Body of pancreas (tissue), 4 donors: ENCODE results near the gene FASTKD1.

Experiments used
- POLR2A ChIP-seq, 3 donors: fragments of 450-650 bp; IDR thresholded peaks; one replicate each; pipeline ENCODE4 v1.6.1; 2016; ENCODE audit warnings: antibody characterized with exemption in 3 of 3, mild to moderate bottlenecking in 2 of 3
- TF ChIP-seq, protein P1 (sequence below), 7 experiments: fragments of 450-650 bp in 4 of 7; fragments of 200-600 bp in 3 of 7; sonication (generic) in 3 of 7; IDR thresholded peaks; one replicate each; pipeline ENCODE4 v1.5.1; 2016 to 2019; ENCODE audit warnings: antibody characterized with exemption in 7 of 7

DNA sequence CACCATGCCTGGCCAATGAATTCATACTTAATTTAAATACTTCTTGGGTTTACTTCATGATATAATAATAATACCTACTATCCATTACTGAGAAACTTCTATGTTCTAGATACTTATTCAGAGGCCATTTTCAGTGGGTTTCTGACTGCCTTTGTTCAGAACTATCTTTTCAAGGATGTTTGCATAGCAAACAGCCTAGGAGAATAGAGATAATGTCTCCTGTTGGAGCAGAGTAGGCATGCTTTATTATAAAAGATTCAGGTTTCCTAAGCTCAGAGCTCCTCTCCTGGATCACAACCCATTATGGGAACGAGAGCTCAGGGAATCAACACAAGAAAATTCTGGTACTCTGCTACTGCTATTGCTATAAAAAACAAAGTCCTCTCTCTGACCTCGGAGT lies 11.1 kb downstream of the FASTKD1 start:
- TF ChIP-seq, protein P1, sequence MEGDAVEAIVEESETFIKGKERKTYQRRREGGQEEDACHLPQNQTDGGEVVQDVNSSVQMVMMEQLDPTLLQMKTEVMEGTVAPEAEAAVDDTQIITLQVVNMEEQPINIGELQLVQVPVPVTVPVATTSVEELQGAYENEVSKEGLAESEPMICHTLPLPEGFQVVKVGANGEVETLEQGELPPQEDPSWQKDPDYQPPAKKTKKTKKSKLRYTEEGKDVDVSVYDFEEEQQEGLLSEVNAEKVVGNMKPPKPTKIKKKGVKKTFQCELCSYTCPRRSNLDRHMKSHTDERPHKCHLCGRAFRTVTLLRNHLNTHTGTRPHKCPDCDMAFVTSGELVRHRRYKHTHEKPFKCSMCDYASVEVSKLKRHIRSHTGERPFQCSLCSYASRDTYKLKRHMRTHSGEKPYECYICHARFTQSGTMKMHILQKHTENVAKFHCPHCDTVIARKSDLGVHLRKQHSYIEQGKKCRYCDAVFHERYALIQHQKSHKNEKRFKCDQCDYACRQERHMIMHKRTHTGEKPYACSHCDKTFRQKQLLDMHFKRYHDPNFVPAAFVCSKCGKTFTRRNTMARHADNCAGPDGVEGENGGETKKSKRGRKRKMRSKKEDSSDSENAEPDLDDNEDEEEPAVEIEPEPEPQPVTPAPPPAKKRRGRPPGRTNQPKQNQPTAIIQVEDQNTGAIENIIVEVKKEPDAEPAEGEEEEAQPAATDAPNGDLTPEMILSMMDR (IDR thresholded peaks at IDR 0.05): no peak
- no peak for TF ChIP-seq POLR2A (IDR thresholded peaks at IDR 0.05)
